Retina (tissue), 1 donor: ENCODE measurements around the gene DCTN2.

Experiments
- DNase-seq: peaks from one replicate; pipeline ENCODE4 v3.0.0-alpha.2; 2016

Gene DCTN2

DNA sequence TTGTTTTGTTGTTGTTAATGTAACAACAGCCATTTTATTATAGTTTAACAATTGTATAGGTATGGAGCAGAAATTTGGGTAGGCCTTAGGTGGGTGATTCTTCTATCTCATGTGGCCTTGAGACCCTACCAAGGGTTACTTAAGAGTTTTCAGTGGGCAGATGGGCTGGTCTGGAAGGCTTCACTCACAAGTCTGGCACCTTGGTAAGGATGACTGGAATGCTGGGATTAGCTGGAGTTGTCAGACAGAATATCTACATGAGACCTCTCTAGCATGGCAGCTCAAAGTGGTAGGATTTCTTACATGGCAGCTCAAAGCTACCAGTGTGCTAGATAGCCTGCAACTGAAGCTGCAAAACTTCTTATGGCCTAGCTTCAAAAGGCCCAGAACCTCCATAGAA, 61.3 kb downstream of the DCTN2 start:
- DNase-seq = no peak

DNA sequence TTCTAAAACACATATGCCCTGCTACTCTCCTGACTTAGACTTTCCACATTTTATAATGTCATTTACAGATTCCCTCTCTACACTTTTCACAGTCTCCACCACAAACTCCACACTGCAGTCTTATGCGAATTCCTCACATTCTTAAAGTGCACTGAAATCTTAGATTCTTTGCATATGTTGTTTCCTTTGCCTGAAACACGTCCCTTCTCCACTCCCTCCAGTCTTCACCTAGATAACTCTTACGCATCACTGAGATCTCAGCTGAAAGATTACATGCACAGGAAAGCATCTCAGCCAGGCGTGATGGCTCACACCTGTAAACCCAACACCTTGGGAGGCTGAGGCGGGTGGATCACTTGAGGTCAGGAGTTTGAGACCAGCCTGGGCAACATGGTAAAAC, 63.5 kb downstream of the DCTN2 start:
- DNase-seq = no peak

DNA sequence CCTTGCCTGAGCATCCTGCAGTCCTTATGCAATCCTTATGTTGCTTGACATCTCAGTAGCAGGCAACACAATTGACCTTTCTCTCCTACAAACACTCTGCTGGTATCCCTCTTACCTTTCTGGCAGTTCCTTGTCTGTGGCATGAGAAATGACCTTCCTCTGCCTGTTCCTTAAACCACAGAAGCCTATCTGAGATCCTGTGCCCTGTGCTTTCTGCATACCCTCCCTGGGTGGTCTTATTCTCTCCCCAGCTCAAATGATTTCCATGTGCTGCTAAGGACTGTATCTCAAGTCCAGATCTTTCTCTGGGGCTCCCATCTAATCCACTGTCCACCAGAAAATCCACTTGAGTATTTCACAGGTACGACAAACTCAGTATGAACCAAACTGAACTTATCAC, 65.3 kb downstream of the DCTN2 start:
- DNase-seq = no peak
